B cell (primary cell): ENCODE results near the gene TPRA1. TPM values are rescaled to one million over a fixed set of nuclear protein-coding genes. Genes with fewer than 3 reads are reported as not detected.

ENCODE experiments used
- ATAC-seq: fragments of 200-7000 bp; cut with Tn5 transposase; one replicate; pipeline ENCODE4 v1.10.0; 2021; ENCODE audit warnings: low read depth, mild to moderate bottlenecking, moderate number of reproducible peaks, moderate library complexity
- CTCF ChIA-PET: fragments of 350-600 bp; sonication (Branson Sonifier 250); formaldehyde crosslinking; loops from one replicate; lab custom pipeline; 2021; ENCODE audit warnings: antibody characterized with exemption, inconsistent platforms; lab: Charles Lee
- POLR2A ChIA-PET: fragments of 350-600 bp; sonication (Branson Sonifier 250); formaldehyde crosslinking; loops from one replicate; lab custom pipeline; 2021; ENCODE audit warnings: antibody characterized with exemption; lab: Charles Lee
- DNase-seq: peaks from one replicate; pipeline ENCODE4 v3.0.0; 2013
- H2AFZ ChIP-seq: 2 replicates; pipeline ENCODE4 v1.6.1; 2012; ENCODE audit warnings: mild to moderate bottlenecking, low read depth, low read length; ENCODE audit not compliant: insufficient read depth, poor library complexity, severe bottlenecking
- H3K27ac ChIP-seq, 2 donors: 1 replicate in 1 of 2; 2 replicates in 1 of 2; pipeline ENCODE4 v1.5.1; 2012 to 2013; ENCODE audit warnings: low read length in 2 of 2, mild to moderate bottlenecking in 2 of 2, moderate library complexity in 1 of 2
- H3K27me3 ChIP-seq, 4 experiments: fragments of 200-600 bp in 1 of 4; sonication (generic) in 1 of 4; replicated peaks in 1 of 4; 1 replicate in 2 of 4; 2 replicates in 2 of 4; pipeline versions ENCODE4 v1.6.1 to v1.7.0; 2013 to 2016; ENCODE audit warnings: low read length in 3 of 4, mild to moderate bottlenecking in 2 of 4, mixed read lengths in 1 of 4, moderate library complexity in 1 of 4; ENCODE audit not compliant: insufficient read depth in 4 of 4, control insufficient read depth in 3 of 4; ENCODE audit errors: control extremely low read depth in 1 of 4
- H3K36me3 ChIP-seq, 2 experiments: replicated peaks in 1 of 2; 1 replicate in 1 of 2; 2 replicates in 1 of 2; pipeline versions ENCODE4 v1.6.1 to v1.7.1; 2013; ENCODE audit warnings: low read length in 1 of 2; ENCODE audit not compliant: insufficient read depth in 2 of 2, control insufficient read depth in 1 of 2; ENCODE audit errors: control extremely low read depth in 1 of 2, extremely low read depth in 1 of 2
- H3K4me1 ChIP-seq, 2 donors: fragments of 200-600 bp in 1 of 2; sonication (generic) in 1 of 2; 1 replicate in 1 of 2; 2 replicates in 1 of 2; pipeline versions ENCODE4 v1.5.1 to v1.6.1; 2013 to 2017; ENCODE audit warnings: low read length in 2 of 2; ENCODE audit not compliant: control insufficient read depth in 2 of 2, insufficient read depth in 2 of 2
- H3K4me2 ChIP-seq: replicated peaks from 2 replicates; pipeline ENCODE3; 2012; ENCODE audit warnings: mild to moderate bottlenecking, low read depth, low read length; ENCODE audit not compliant: poor library complexity, severe bottlenecking
- H3K4me3 ChIP-seq, 5 experiments: fragments of 200-600 bp in 1 of 5; sonication (generic) in 1 of 5; 1 replicate in 3 of 5; 2 replicates in 2 of 5; pipeline versions ENCODE4 v1.5.1 to v1.7.0; 2011 to 2016; ENCODE audit warnings: low read length in 4 of 5, mild to moderate bottlenecking in 4 of 5, low read depth in 2 of 5, control low read depth in 1 of 5, moderate library complexity in 1 of 5; ENCODE audit not compliant: insufficient read depth in 1 of 5; ENCODE audit errors: control extremely low read depth in 1 of 5, extremely low read depth in 1 of 5
- H3K79me2 ChIP-seq: fragments of 200-600 bp; sonication (generic); one replicate; pipeline ENCODE4 v1.6.0; 2016; ENCODE audit warnings: low read length; ENCODE audit not compliant: control insufficient read depth, insufficient read depth
- H3K9ac ChIP-seq: fragments of 200-600 bp; sonication (generic); 2 replicates; pipeline ENCODE4 v1.6.1; 2017; ENCODE audit warnings: mild to moderate bottlenecking, low read length, moderate library complexity
- H3K9me3 ChIP-seq, 3 donors: one replicate each; pipeline versions ENCODE4 v1.6.1 to v1.7.1; 2013; ENCODE audit warnings: low read length in 2 of 3; ENCODE audit not compliant: control insufficient read depth in 2 of 3, insufficient read depth in 1 of 3; ENCODE audit errors: control extremely low read depth in 1 of 3
- H4K20me1 ChIP-seq: 2 replicates; pipeline ENCODE4 v1.6.0; 2012; ENCODE audit warnings: mild to moderate bottlenecking, low read length; ENCODE audit not compliant: insufficient read depth, control insufficient read depth, poor library complexity, severe bottlenecking
- H3K27ac Mint-ChIP-seq: one replicate; pipeline ENCODE4 v1.8.0; 2021; ENCODE audit warnings: mixed read lengths
- H3K27me3 Mint-ChIP-seq: one replicate; pipeline ENCODE4 v1.8.0; 2021; ENCODE audit warnings: mixed read lengths
- H3K4me1 Mint-ChIP-seq: one replicate; pipeline ENCODE4 v1.8.0; 2021; ENCODE audit warnings: mixed read lengths
- H3K4me3 Mint-ChIP-seq: one replicate; pipeline ENCODE4 v1.8.0; 2021; ENCODE audit warnings: mixed read lengths
- H3K9me3 Mint-ChIP-seq: one replicate; pipeline ENCODE4 v1.8.0; 2022; ENCODE audit warnings: mixed read lengths; ENCODE audit not compliant: insufficient read depth
- EZH2 ChIP-seq: IDR thresholded peaks from 2 replicates; pipeline ENCODE4 v1.6.1; 2012; ENCODE audit warnings: borderline replicate concordance, low read depth, mild to moderate bottlenecking, moderate library complexity, low read length; ENCODE audit not compliant: insufficient read depth, poor library complexity, severe bottlenecking
- WGBS: methylation state at CpG from one replicate; pipeline ENCODE4 v1.1.5; 2013; ENCODE audit warnings: missing lambda C conversion rate; ENCODE audit not compliant: insufficient coverage; 5-methylcytosine and 5-hydroxymethylcytosine counted together
- intact Hi-C: fragments of 100-400 bp; cut with micrococcal nuclease; formaldehyde crosslinking; loops from one replicate; pipeline ENCODE4 v1.10.0; 2022
- polyA plus RNA-seq: library from polyadenylated mRNA; depleted of rRNA; stranded (reverse); fragments of >200 nt; gene quantifications from 2 replicates; pipeline ENCODE4 v1.2.3, GENCODE V29; 2012
- total RNA-seq, 2 donors: library from RNA; stranded (reverse); fragments of 120-200 nt in 1 of 2; gene quantifications; 1 replicate in 1 of 2; 2 replicates in 1 of 2; pipeline versions ENCODE4 v1.2.3 to v1.2.4, GENCODE V29; 2013 to 2022
- TF ChIP-seq, protein P1 (sequence below): fragments of 200-600 bp; IDR thresholded peaks from one replicate; pipeline ENCODE4 v1.8.0; 2022; ENCODE audit warnings: antibody characterized with exemption, mild to moderate bottlenecking

The TPRA1 gene
- total and polyA plus RNA-seq, 2 donors (not counting 1 experiment from before 2014, with no cell fraction given), result 19.8 to 27.7 TPM

DNA sequence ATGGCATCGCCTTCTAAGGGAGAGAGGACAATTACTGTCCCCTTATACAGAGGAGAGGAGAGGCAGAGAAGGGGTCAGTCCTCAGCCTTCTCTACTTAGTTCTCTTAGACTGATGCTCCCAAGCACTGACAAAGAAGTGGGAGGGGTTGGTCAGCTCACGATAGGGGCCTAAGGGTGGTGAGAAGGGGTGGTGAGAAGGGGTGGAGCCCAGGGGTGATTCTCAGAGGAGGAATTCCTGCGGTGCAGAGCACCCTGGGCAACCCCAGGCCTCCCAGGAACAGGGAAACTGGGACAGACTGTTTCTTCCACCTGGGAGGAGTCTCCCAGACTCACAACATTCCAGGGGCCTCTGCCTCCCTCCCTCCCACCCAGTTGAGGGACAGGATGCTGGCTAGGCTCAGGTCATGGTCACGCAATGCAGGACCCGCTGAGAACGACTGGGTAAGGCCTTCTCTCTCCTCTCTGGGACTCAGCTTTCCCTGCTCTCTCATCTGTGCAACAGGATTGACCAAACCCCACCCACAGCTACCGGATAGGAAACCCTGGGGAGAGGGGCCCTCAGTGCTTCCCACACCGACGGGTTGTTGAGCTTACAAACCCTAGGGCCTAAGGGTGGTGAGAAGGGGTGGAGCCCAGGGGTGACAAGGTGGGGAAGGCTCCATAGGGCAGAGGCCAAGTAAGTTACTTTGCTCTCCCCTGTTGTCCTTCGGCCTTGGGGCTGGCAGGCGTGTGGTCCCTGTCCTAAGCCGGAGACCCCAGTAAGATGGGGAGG lies 1.5 kb downstream of the TPRA1 start:
- 52% methylated on average over 8 of the region's 12 CpGs for WGBS
- intact Hi-C loops, result no loop called here
- H3K9me3 Mint-ChIP-seq, result no peaks in the 10 kb centered on the region
- Histone ChIP-seq H4K20me1 (peaks cover 13% of the 10 kb centered on the region), H3K4me1 (peaks cover 16 to 23% of the 10 kb centered on the region in 2 donors), H3K4me2 (peak overlapping the region; percentile 84), H3K27ac (no peak overlapping the region), H3K9ac (peak overlapping the region; percentile 79), H3K79me2 (peaks cover 20% of the 10 kb centered on the region), H3K27me3 (no peaks in the 10 kb centered on the region), H3K36me3 (no peaks in the 10 kb centered on the region), H3K4me3 (peak overlapping the region in 4 of 5 experiments; percentile 69 to 87 (median 76)), H3K9me3 (no peaks in the 10 kb centered on the region), H2AFZ (peak overlapping the region; percentile 88)
- DNase-seq, result no peak
- H3K4me3 Mint-ChIP-seq, result peak overlapping the region; percentile 85
- CTCF ChIA-PET, result interaction anchor here (5.8 kb wide), 1 partner anchor 14 kb away, joined by 23 read pairs; no protein-coding TSS in a partner anchor
- TF ChIP-seq, protein P1, sequence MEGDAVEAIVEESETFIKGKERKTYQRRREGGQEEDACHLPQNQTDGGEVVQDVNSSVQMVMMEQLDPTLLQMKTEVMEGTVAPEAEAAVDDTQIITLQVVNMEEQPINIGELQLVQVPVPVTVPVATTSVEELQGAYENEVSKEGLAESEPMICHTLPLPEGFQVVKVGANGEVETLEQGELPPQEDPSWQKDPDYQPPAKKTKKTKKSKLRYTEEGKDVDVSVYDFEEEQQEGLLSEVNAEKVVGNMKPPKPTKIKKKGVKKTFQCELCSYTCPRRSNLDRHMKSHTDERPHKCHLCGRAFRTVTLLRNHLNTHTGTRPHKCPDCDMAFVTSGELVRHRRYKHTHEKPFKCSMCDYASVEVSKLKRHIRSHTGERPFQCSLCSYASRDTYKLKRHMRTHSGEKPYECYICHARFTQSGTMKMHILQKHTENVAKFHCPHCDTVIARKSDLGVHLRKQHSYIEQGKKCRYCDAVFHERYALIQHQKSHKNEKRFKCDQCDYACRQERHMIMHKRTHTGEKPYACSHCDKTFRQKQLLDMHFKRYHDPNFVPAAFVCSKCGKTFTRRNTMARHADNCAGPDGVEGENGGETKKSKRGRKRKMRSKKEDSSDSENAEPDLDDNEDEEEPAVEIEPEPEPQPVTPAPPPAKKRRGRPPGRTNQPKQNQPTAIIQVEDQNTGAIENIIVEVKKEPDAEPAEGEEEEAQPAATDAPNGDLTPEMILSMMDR, result no peak
- no peak for TF ChIP-seq EZH2
- no peak for ATAC-seq
- no peaks in the 10 kb centered on the region for H3K27me3 Mint-ChIP-seq
- peaks cover 32% of the 10 kb centered on the region for H3K4me1 Mint-ChIP-seq
- H3K27ac Mint-ChIP-seq, result peak overlapping the region; percentile 41
- POLR2A ChIA-PET, result interaction anchor here (0.7 kb wide), 1 partner anchor 478 kb away, joined by 4 read pairs; no protein-coding TSS in a partner anchor

DNA sequence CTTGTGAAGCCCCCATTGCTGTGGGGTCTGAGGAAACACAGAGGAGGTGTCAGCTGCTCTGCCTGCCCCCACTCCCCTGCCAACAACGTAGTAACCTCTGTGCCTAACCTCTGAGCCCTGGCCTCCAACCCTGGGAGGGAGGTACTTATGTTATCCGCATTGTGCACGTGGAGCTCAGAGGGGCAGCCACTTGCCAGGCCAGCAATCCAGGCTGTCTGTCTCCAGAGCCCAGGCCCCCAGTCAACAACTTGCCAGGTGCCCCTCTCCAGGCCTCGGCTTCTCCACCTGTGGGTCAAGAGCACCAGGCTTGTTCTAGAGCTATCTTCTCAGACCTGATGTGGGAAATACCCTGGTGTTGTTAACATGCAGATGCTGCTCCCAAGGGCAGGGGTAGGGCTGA lies 2.7 kb downstream of the TPRA1 start:
- Mint-ChIP-seq H3K27me3 (no peaks in the 10 kb centered on the region), H3K9me3 (no peaks in the 10 kb centered on the region), H3K27ac (no peak overlapping the region), H3K4me3 (no peak overlapping the region), H3K4me1 (peaks cover 32% of the 10 kb centered on the region)
- Histone ChIP-seq H3K9me3 (no peaks in the 10 kb centered on the region), H3K27me3 (no peaks in the 10 kb centered on the region), H3K9ac (no peak overlapping the region), H3K79me2 (peaks cover 20% of the 10 kb centered on the region), H4K20me1 (peaks cover 13% of the 10 kb centered on the region), H3K4me2 (no peak overlapping the region), H3K4me3 (no peak overlapping the region), H3K4me1 (peaks cover 16 to 23% of the 10 kb centered on the region in 2 donors), H2AFZ (no peak overlapping the region), H3K27ac (no peak overlapping the region), H3K36me3 (no peaks in the 10 kb centered on the region)
- WGBS, result 83% methylated on average over 4 of the region's 4 CpGs
- intact Hi-C loops, result no loop called here
- ChIA-PET CTCF (interaction anchor here (0.5 to 5.8 kb wide), 2 partner anchors 13 to 21 kb away, joined by 3 to 23 read pairs; no protein-coding TSS in a partner anchor), POLR2A (no interaction called here)
- DNase-seq (no peak), ATAC-seq (no peak)
- TF ChIP-seq, protein P1, result no peak
